ENCODE measurements around the gene ARHGAP31. TPM values are rescaled to one million over a fixed set of nuclear protein-coding genes. Genes with fewer than 3 reads are reported as not detected.
"Not testable (repeated sequence)": the region's sequence is repeated elsewhere in the genome, so short reads cannot be mapped to it uniquely, and the experiment has no call there.

ARHGAP31 gene
- total RNA-seq, 2 experiments from 2014 or later, result 9.2 to 9.6 TPM

GRCh38 chr3:119351581-119351980 lies 57.4 kb downstream of the ARHGAP31 start:
- ChIA-PET CTCF (interaction anchor here (0.8 to 3.8 kb wide), 8 partner anchors 18 to 469 kb away, joined by 3 to 28 read pairs (median 5); partner anchors contain the start of genes B4GALT4 and TEX55), POLR2A (interaction anchor here (0.6 to 1.1 kb wide), 2 partner anchors 29 to 115 kb away, joined by 3 read pairs; no protein-coding TSS in a partner anchor)
- H3K27me3 Mint-ChIP-seq, result no peaks in the 10 kb centered on the region
- intact Hi-C loops (cut with DNase I, micrococcal nuclease), result loop anchor here in 1 of 2 experiments (5.0 kb wide), 2 partner anchors 59 to 469 kb away; partner anchors contain the start of gene ARHGAP31
- H3K9me3 Mint-ChIP-seq (ENCODE audit: low read depth), result no peaks in the 10 kb centered on the region
- no peak overlapping the region for H3K4me3 Mint-ChIP-seq
- peak overlapping the region; percentile 32 for H3K27ac Mint-ChIP-seq
- H3K36me3 Mint-ChIP-seq (ENCODE audit: low read depth), result no peaks in the 10 kb centered on the region
- peaks cover 34% of the 10 kb centered on the region for H3K4me1 Mint-ChIP-seq
- DNase-seq (no peak), ATAC-seq (no peak)

- ChIA-PET CTCF (interaction anchor here (0.7 to 3.8 kb wide), 18 partner anchors 16 to 479 kb away, joined by 3 to 28 read pairs (median 4); partner anchors contain the start of genes B4GALT4 and TEX55), POLR2A (interaction anchor here (0.6 to 1.1 kb wide), 3 partner anchors 29 to 140 kb away, joined by 3 to 4 read pairs (median 3); no protein-coding TSS in a partner anchor)
- H3K27ac Mint-ChIP-seq, result peak overlapping the region; percentile 32
- no peaks in the 10 kb centered on the region for H3K36me3 Mint-ChIP-seq (ENCODE audit: low read depth)
- no peak overlapping the region for H3K4me3 Mint-ChIP-seq
- H3K4me1 Mint-ChIP-seq, result peaks cover 34% of the 10 kb centered on the region
- H3K27me3 Mint-ChIP-seq, result no peaks in the 10 kb centered on the region
- DNase-seq (peak; percentile 70), ATAC-seq (peak; percentile 96)
- H3K9me3 Mint-ChIP-seq (ENCODE audit: low read depth), result no peaks in the 10 kb centered on the region
- intact Hi-C loops (cut with DNase I, micrococcal nuclease), result loop anchor here (1.0 to 5.0 kb wide), 6 partner anchors 29 to 470 kb away; partner anchors contain the start of gene ARHGAP31 (in 2 of the 2)
Measured at GRCh38 chr3:119352034-119352609, 57.9 kb downstream of the ARHGAP31 start.

GRCh38 chr3:119352863-119353527 lies 58.8 kb downstream of the ARHGAP31 start:
- Mint-ChIP-seq H3K36me3 (ENCODE audit: low read depth) (no peaks in the 10 kb centered on the region), H3K27ac (peak overlapping the region; percentile 32), H3K4me1 (peaks cover 34% of the 10 kb centered on the region), H3K9me3 (ENCODE audit: low read depth) (no peaks in the 10 kb centered on the region), H3K4me3 (no peak overlapping the region), H3K27me3 (no peaks in the 10 kb centered on the region)
- ATAC-seq, result peak; percentile 63
- ChIA-PET CTCF (interaction anchor here (0.7 to 3.8 kb wide), 23 partner anchors 11 to 478 kb away, joined by 3 to 28 read pairs (median 4); partner anchors contain the start of genes B4GALT4 and TEX55), POLR2A (interaction anchor here (0.7 to 1.1 kb wide), 3 partner anchors 30 to 139 kb away, joined by 3 to 4 read pairs (median 4); no protein-coding TSS in a partner anchor)
- no peak for DNase-seq
- intact Hi-C loops (cut with DNase I, micrococcal nuclease), result loop anchor here (1.0 to 5.0 kb wide), 8 partner anchors 30 to 471 kb away; partner anchors contain the start of gene ARHGAP31 (in 2 of the 2)

GRCh38 chr3:119355608-119356007 lies 61.4 kb downstream of the ARHGAP31 start:
- H3K36me3 Mint-ChIP-seq (ENCODE audit: low read depth); H3K27ac Mint-ChIP-seq; ATAC-seq; POLR2A ChIA-PET; DNase-seq; intact Hi-C loops (cut with DNase I, micrococcal nuclease); H3K9me3 Mint-ChIP-seq (ENCODE audit: low read depth); H3K27me3 Mint-ChIP-seq; H3K4me3 Mint-ChIP-seq: not testable (repeated sequence)
- CTCF ChIA-PET, result interaction anchor here (0.5 kb wide), 1 partner anchor 595 kb away, joined by 3 read pairs; no protein-coding TSS in a partner anchor
- H3K4me1 Mint-ChIP-seq, result peaks cover 28% of the 10 kb centered on the region

GRCh38 chr3:119356646-119357045 lies 62.5 kb downstream of the ARHGAP31 start:
- DNase-seq, result no peak
- Mint-ChIP-seq H3K4me1 (peaks cover 18% of the 10 kb centered on the region), H3K4me3 (no peak overlapping the region), H3K27me3 (no peaks in the 10 kb centered on the region), H3K36me3 (ENCODE audit: low read depth) (no peaks in the 10 kb centered on the region), H3K9me3 (ENCODE audit: low read depth) (no peaks in the 10 kb centered on the region), H3K27ac (no peak overlapping the region)
- no peak for ATAC-seq
- ChIA-PET CTCF (no interaction called here), POLR2A (no interaction called here)
- intact Hi-C loops (cut with DNase I, micrococcal nuclease), result no loop called here

GRCh38 chr3:119357190-119357589 lies 63.0 kb downstream of the ARHGAP31 start:
- DNase-seq (no peak), ATAC-seq (no peak)
- ChIA-PET CTCF (no interaction called here), POLR2A (no interaction called here)
- H3K27me3 Mint-ChIP-seq, result no peaks in the 10 kb centered on the region
- peaks cover 12% of the 10 kb centered on the region for H3K4me1 Mint-ChIP-seq
- intact Hi-C loops (cut with DNase I, micrococcal nuclease), result no loop called here
- no peak overlapping the region for H3K27ac Mint-ChIP-seq
- H3K9me3 Mint-ChIP-seq (ENCODE audit: low read depth), result no peaks in the 10 kb centered on the region
- H3K4me3 Mint-ChIP-seq, result no peak overlapping the region
- no peaks in the 10 kb centered on the region for H3K36me3 Mint-ChIP-seq (ENCODE audit: low read depth)

- no peaks in the 10 kb centered on the region for H3K9me3 Mint-ChIP-seq (ENCODE audit: low read depth)
- POLR2A ChIA-PET, result no interaction called here
- intact Hi-C loops (cut with DNase I, micrococcal nuclease), result no loop called here
- H3K27me3 Mint-ChIP-seq, result no peaks in the 10 kb centered on the region
- no peak overlapping the region for H3K27ac Mint-ChIP-seq
- no peak overlapping the region for H3K4me3 Mint-ChIP-seq
- DNase-seq (no peak), ATAC-seq (no peak)
- no peaks in the 10 kb centered on the region for H3K4me1 Mint-ChIP-seq
- H3K36me3 Mint-ChIP-seq (ENCODE audit: low read depth), result no peaks in the 10 kb centered on the region
- CTCF ChIA-PET, result interaction anchor here (1.0 kb wide), 1 partner anchor 12 kb away, joined by 3 read pairs; no protein-coding TSS in a partner anchor
Measured at GRCh38 chr3:119359476-119360326, 65.5 kb downstream of the ARHGAP31 start.

- DNase-seq, result no peak
- no peak for ATAC-seq
- Mint-ChIP-seq H3K4me1 (no peaks in the 10 kb centered on the region), H3K4me3 (no peak overlapping the region), H3K27me3 (no peaks in the 10 kb centered on the region), H3K9me3 (ENCODE audit: low read depth) (no peaks in the 10 kb centered on the region), H3K27ac (no peak overlapping the region), H3K36me3 (ENCODE audit: low read depth) (no peaks in the 10 kb centered on the region)
- intact Hi-C loops (cut with DNase I, micrococcal nuclease), result no loop called here
- CTCF ChIA-PET, result no interaction called here
- POLR2A ChIA-PET, result interaction anchor here (0.6 kb wide), 1 partner anchor 73 kb away, joined by 4 read pairs; no protein-coding TSS in a partner anchor
Measured at GRCh38 chr3:119360736-119361462, 66.7 kb downstream of the ARHGAP31 start.

GRCh38 chr3:119362010-119362409 lies 67.8 kb downstream of the ARHGAP31 start:
- intact Hi-C loops (cut with DNase I, micrococcal nuclease), result no loop called here

GRCh38 chr3:119362940-119363725 lies 69.0 kb downstream of the ARHGAP31 start:
- Mint-ChIP-seq H3K4me3 (no peak overlapping the region), H3K36me3 (ENCODE audit: low read depth) (peaks cover under 1% of the 10 kb centered on the region), H3K27me3 (no peaks in the 10 kb centered on the region), H3K9me3 (ENCODE audit: low read depth) (no peaks in the 10 kb centered on the region), H3K27ac (no peak overlapping the region), H3K4me1 (no peaks in the 10 kb centered on the region)
- intact Hi-C loops (cut with DNase I, micrococcal nuclease), result no loop called here
- DNase-seq, result no peak
- ATAC-seq, result no peak
- ChIA-PET CTCF (no interaction called here), POLR2A (no interaction called here)

More at GRCh38 chr3:119362010-119362409, 67.8 kb downstream of the ARHGAP31 start:
- Mint-ChIP-seq H3K36me3 (ENCODE audit: low read depth) (no peaks in the 10 kb centered on the region), H3K27me3 (no peaks in the 10 kb centered on the region), H3K9me3 (ENCODE audit: low read depth) (no peaks in the 10 kb centered on the region), H3K4me1 (no peaks in the 10 kb centered on the region), H3K4me3 (no peak overlapping the region), H3K27ac (no peak overlapping the region)
- ChIA-PET CTCF (no interaction called here), POLR2A (no interaction called here)
- ATAC-seq, result no peak
- DNase-seq, result no peak
